ENCODE results near the gene EHHADH. TPM values are rescaled to one million over a fixed set of nuclear protein-coding genes. Genes with fewer than 3 reads are reported as not detected.

Gene EHHADH
- total RNA-seq, 2 donors from 2014 or later = 1.9 to 3.4 TPM

GRCh38 chr3:185225080-185225479 is 28.8 kb downstream of the EHHADH start:
- H3K9me3 Mint-ChIP-seq = no peaks in the 10 kb centered on the region
- H3K4me3 Mint-ChIP-seq = no peak overlapping the region
- no peak overlapping the region for H3K27ac Mint-ChIP-seq
- H3K27me3 Mint-ChIP-seq = peaks cover 5% of the 10 kb centered on the region
- no peaks in the 10 kb centered on the region for H3K4me1 Mint-ChIP-seq
- ATAC-seq (replicated peaks) = no peak
- no peaks in the 10 kb centered on the region for H3K36me3 Mint-ChIP-seq (ENCODE audit: low read depth)

- Mint-ChIP-seq H3K36me3 (ENCODE audit: low read depth) (no peaks in the 10 kb centered on the region), H3K27ac (no peak overlapping the region), H3K27me3 (peaks cover 5% of the 10 kb centered on the region), H3K4me1 (no peaks in the 10 kb centered on the region), H3K9me3 (no peaks in the 10 kb centered on the region), H3K4me3 (no peak overlapping the region)
- no peak for ATAC-seq (replicated peaks)
Observed at GRCh38 chr3:185221203-185221602, 32.6 kb downstream of the EHHADH start.

GRCh38 chr3:185216607-185216958 is 37.3 kb downstream of the EHHADH start:
- no peak overlapping the region for H3K4me3 Mint-ChIP-seq
- no peak overlapping the region for H3K27ac Mint-ChIP-seq
- H3K4me1 Mint-ChIP-seq = no peaks in the 10 kb centered on the region
- H3K36me3 Mint-ChIP-seq (ENCODE audit: low read depth) = no peaks in the 10 kb centered on the region
- no peaks in the 10 kb centered on the region for H3K27me3 Mint-ChIP-seq
- H3K9me3 Mint-ChIP-seq = no peaks in the 10 kb centered on the region
- ATAC-seq (replicated peaks) = no peak

GRCh38 chr3:185215873-185216606 is 37.8 kb downstream of the EHHADH start:
- Mint-ChIP-seq H3K4me3 (no peak overlapping the region), H3K27ac (no peak overlapping the region), H3K27me3 (no peaks in the 10 kb centered on the region), H3K9me3 (no peaks in the 10 kb centered on the region), H3K36me3 (ENCODE audit: low read depth) (no peaks in the 10 kb centered on the region), H3K4me1 (no peaks in the 10 kb centered on the region)
- no peak for ATAC-seq (replicated peaks)

DNA sequence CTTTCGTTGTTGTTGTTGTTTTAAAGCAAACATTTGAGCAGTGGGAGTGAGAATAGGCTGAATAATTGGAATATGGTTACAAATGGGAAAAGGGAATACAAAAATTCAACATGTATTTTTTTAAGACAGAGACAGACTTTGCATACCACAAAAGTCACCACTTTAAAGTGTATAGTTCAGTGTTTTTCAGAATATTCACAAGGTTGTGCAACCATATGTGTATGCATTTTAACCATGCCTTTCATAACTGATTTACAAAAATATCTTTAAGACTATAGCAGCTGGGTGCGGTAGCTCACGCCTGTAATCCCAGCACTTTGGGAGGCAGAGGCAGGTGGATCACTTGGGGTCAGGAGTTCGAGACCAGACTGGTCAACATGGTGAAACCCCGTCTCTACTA is 41.3 kb downstream of the EHHADH start:
- no peaks in the 10 kb centered on the region for H3K36me3 Mint-ChIP-seq (ENCODE audit: low read depth)
- H3K4me1 Mint-ChIP-seq = no peaks in the 10 kb centered on the region
- H3K27ac Mint-ChIP-seq = no peak overlapping the region
- no peaks in the 10 kb centered on the region for H3K27me3 Mint-ChIP-seq
- ATAC-seq (replicated peaks) = no peak
- no peak overlapping the region for H3K4me3 Mint-ChIP-seq
- H3K9me3 Mint-ChIP-seq = no peaks in the 10 kb centered on the region

DNA sequence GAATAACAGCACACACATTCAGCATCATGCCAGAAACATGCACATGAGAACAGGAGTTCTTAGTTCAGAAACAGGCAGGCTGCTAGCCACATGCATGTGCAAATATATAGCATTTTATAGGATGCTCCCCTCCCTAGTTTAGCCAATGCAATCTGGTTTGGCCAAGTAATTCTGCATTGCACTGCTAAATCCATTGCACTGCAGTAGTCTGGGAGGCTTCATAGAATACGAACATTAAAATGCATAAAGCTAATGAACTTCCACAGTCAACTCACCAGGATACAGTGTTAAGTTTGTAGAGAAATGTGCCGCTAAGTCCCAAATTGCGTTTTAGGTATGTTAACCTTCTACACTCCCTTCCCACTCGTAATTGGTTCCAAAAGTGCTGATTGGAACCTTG is 41.8 kb downstream of the EHHADH start:
- Mint-ChIP-seq H3K27ac (no peak overlapping the region), H3K27me3 (no peaks in the 10 kb centered on the region), H3K9me3 (no peaks in the 10 kb centered on the region), H3K36me3 (ENCODE audit: low read depth) (no peaks in the 10 kb centered on the region), H3K4me3 (no peak overlapping the region), H3K4me1 (no peaks in the 10 kb centered on the region)
- no peak for ATAC-seq (replicated peaks)

- no peak overlapping the region for H3K27ac Mint-ChIP-seq
- H3K4me3 Mint-ChIP-seq = no peak overlapping the region
- no peak for ATAC-seq (replicated peaks)
- H3K4me1 Mint-ChIP-seq = no peaks in the 10 kb centered on the region
- H3K9me3 Mint-ChIP-seq = no peaks in the 10 kb centered on the region
- no peaks in the 10 kb centered on the region for H3K27me3 Mint-ChIP-seq
- H3K36me3 Mint-ChIP-seq (ENCODE audit: low read depth) = no peaks in the 10 kb centered on the region
Observed at GRCh38 chr3:185210621-185211142, 43.2 kb downstream of the EHHADH start.

- no peak overlapping the region for H3K27ac Mint-ChIP-seq
- H3K9me3 Mint-ChIP-seq = no peaks in the 10 kb centered on the region
- H3K27me3 Mint-ChIP-seq = no peaks in the 10 kb centered on the region
- H3K4me1 Mint-ChIP-seq = no peaks in the 10 kb centered on the region
- no peaks in the 10 kb centered on the region for H3K36me3 Mint-ChIP-seq (ENCODE audit: low read depth)
- ATAC-seq (replicated peaks) = no peak
- no peak overlapping the region for H3K4me3 Mint-ChIP-seq
Observed at GRCh38 chr3:185208823-185209222, 45.0 kb downstream of the EHHADH start.

- Mint-ChIP-seq H3K4me3 (no peak overlapping the region), H3K9me3 (no peaks in the 10 kb centered on the region), H3K27me3 (no peaks in the 10 kb centered on the region), H3K27ac (no peak overlapping the region), H3K36me3 (ENCODE audit: low read depth) (no peaks in the 10 kb centered on the region), H3K4me1 (no peaks in the 10 kb centered on the region)
- ATAC-seq (replicated peaks) = peak; percentile 95
Observed at GRCh38 chr3:185207931-185208746, 45.7 kb downstream of the EHHADH start.

DNA sequence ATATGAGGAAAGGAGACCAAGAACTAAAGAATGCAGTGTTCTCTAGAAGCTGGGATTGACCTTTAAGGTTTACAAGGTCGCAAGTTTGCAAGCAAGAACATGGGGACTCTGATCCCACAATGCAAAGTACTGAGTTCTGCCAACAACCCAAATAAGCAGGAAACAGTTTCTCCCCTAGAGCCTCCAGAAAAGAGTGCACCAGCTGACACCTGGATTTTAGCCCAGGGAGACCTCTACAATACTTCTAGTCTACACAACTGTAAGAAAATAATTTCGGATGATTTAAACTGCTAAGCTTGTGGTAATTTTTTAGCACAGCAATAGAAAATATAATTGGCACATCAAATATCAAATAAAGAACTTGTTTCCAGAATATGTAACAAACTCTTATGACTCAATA is 46.4 kb downstream of the EHHADH start:
- no peak overlapping the region for H3K4me3 Mint-ChIP-seq
- no peaks in the 10 kb centered on the region for H3K9me3 Mint-ChIP-seq
- H3K4me1 Mint-ChIP-seq = no peaks in the 10 kb centered on the region
- H3K36me3 Mint-ChIP-seq (ENCODE audit: low read depth) = no peaks in the 10 kb centered on the region
- no peak for ATAC-seq (replicated peaks)
- H3K27ac Mint-ChIP-seq = no peak overlapping the region
- no peaks in the 10 kb centered on the region for H3K27me3 Mint-ChIP-seq

DNA sequence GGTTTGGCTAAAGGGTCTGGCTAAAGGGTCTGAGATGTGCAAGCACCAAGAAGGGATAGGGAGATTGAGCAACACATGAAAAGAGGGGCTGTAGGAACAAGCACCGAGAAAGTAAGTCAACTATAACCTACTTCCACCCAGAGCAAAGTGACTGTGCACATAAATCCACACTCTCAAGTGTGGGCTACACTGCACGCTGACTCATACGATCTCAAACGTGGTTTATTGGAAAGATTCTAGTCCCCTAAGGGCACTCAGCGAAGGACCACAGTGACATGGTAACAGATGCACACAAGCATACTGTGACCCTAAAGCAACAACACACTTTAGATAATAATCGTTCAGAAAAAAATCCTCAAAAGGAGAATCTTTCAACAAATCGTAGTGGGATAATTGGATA is 48.0 kb downstream of the EHHADH start:
- Mint-ChIP-seq H3K4me1 (no peaks in the 10 kb centered on the region), H3K9me3 (no peaks in the 10 kb centered on the region), H3K27me3 (no peaks in the 10 kb centered on the region), H3K4me3 (no peak overlapping the region), H3K36me3 (ENCODE audit: low read depth) (peaks cover 3% of the 10 kb centered on the region), H3K27ac (no peak overlapping the region)
- ATAC-seq (replicated peaks) = no peak

DNA sequence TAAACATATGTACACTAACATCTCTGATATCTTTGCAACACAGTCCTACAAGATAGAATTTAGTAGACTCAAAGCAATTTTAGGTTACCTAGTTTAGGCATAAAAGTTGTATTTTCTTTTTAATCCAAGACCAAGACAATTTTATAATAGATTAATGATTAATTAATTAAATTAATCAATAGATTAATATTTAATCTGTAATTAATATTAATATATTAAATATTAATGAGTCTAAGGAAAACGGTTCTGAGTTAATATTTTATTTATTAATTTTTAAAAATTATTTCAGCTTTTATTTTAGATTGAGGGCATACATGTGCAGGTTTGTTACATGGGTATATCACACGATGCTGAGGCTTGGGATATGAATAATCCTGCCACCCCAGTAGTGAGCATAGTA is 49.0 kb downstream of the EHHADH start:
- Mint-ChIP-seq H3K27me3 (no peaks in the 10 kb centered on the region), H3K27ac (no peak overlapping the region), H3K36me3 (ENCODE audit: low read depth) (peaks cover 6% of the 10 kb centered on the region), H3K4me3 (no peak overlapping the region), H3K9me3 (no peaks in the 10 kb centered on the region), H3K4me1 (no peaks in the 10 kb centered on the region)
- no peak for ATAC-seq (replicated peaks)

DNA sequence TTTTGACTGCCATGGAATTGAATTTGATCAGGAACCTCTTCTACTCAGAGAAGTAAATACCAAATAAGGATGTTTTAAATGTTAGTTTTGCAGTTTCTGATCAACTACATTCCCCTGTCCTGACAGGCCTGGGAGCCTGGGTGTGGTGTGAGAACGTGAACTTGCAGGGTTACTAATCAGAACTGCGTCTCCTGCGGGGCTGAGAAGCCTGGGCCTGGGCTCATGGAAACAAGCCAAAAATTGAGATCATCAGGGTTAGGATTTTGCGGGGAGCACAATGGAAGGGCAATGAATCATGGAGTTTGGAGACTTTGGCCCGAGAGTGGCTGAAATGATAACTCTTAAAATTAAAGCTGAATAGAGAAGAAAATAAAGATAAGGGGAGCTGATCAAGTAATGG is 53.2 kb downstream of the EHHADH start:
- Mint-ChIP-seq H3K36me3 (ENCODE audit: low read depth) (peaks cover 6% of the 10 kb centered on the region), H3K9me3 (peaks cover 1% of the 10 kb centered on the region), H3K27ac (no peak overlapping the region), H3K4me1 (no peaks in the 10 kb centered on the region), H3K27me3 (no peaks in the 10 kb centered on the region), H3K4me3 (no peak overlapping the region)
- ATAC-seq (replicated peaks) = no peak

DNA sequence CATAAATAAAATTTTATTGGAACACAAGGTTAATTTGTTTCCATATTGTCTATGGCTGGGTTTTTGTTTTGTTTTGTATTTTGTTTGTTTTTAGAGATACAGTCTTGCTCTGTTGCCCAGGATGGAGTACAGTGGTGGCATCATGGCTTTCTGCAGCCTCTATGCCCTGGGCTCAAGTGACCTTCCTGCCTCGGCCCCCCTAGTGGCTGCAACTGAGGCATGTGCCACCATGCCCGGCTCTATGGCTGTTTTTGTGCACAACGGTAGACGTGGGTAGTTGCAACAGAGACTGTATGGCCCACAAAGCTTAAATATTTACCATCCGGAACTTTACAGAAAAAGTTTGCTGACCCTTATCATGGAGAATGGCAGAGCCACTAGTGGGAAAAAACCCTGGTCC is 54.2 kb downstream of the EHHADH start:
- peaks cover 6% of the 10 kb centered on the region for H3K36me3 Mint-ChIP-seq (ENCODE audit: low read depth)
- no peak overlapping the region for H3K4me3 Mint-ChIP-seq
- H3K9me3 Mint-ChIP-seq = peaks cover 9% of the 10 kb centered on the region
- ATAC-seq (replicated peaks) = no peak
- H3K27me3 Mint-ChIP-seq = no peaks in the 10 kb centered on the region
- H3K4me1 Mint-ChIP-seq = no peaks in the 10 kb centered on the region
- no peak overlapping the region for H3K27ac Mint-ChIP-seq

- Mint-ChIP-seq H3K9me3 (peaks cover 9% of the 10 kb centered on the region), H3K4me1 (no peaks in the 10 kb centered on the region), H3K27ac (no peak overlapping the region), H3K36me3 (ENCODE audit: low read depth) (peaks cover 6% of the 10 kb centered on the region), H3K27me3 (no peaks in the 10 kb centered on the region), H3K4me3 (no peak overlapping the region)
- ATAC-seq (replicated peaks) = no peak
Observed at GRCh38 chr3:185199206-185199605, 54.6 kb downstream of the EHHADH start.

All from activated T-helper 17 cell treated with anti-CD3 and anti-CD28 coated beads, Interleukin-2, amount 50 U/mL, for 72 hours (primary cell).